Endothelial cell of umbilical vein (primary cell): Measurements from ENCODE around the gene RIMBP2. TPM values are rescaled to one million over a fixed set of nuclear protein-coding genes. Genes with fewer than 3 reads are reported as not detected.

Experiments
- BruUV-seq: library from RNA; stranded (reverse); fragments of 400-500 nt; replicated peaks from 2 replicates; lab custom pipeline; 2021; lab: Mats Ljungman, UMichigan
- CTCF ChIA-PET: fragments of 300-600, 350-600 bp; sonication (Branson Sonifier 250); formaldehyde crosslinking; loops from one replicate; lab custom pipeline; 2021; ENCODE audit warnings: antibody characterized with exemption, inconsistent platforms; lab: Charles Lee
- POLR2A ChIA-PET: fragments of 300-600, 350-600 bp; sonication (Branson Sonifier 250); formaldehyde crosslinking; loops from one replicate; lab custom pipeline; 2021; ENCODE audit warnings: antibody characterized with exemption, inconsistent platforms; lab: Charles Lee
- DNase-seq: peaks from one replicate; pipeline ENCODE4 v3.0.0-alpha.2; 2011; ENCODE audit warnings: low read depth, low spot score
- FAIRE-seq: peaks from 2 replicates; lab custom pipeline; 2011; peaks lifted over from hg19 to GRCh38; lab: Jason Lieb, UNC
- H2AFZ ChIP-seq: 2 replicates; pipeline ENCODE4 v1.6.0; 2012; ENCODE audit warnings: low read depth, low read length, control low read depth, inconsistent platforms
- H3K27ac ChIP-seq: 2 replicates; pipeline ENCODE4 v1.5.1; 2011; ENCODE audit warnings: low read depth, mild to moderate bottlenecking, control low read depth, low read length, moderate library complexity; ENCODE audit not compliant: insufficient read depth
- H3K27me3 ChIP-seq, 2 experiments: 2 replicates each; pipeline versions ENCODE4 v1.6.0 to v1.6.1; 2011; ENCODE audit warnings: low read length in 2 of 2, mixed read lengths in 1 of 2; ENCODE audit not compliant: control insufficient read depth in 2 of 2, insufficient read depth in 2 of 2
- H3K36me3 ChIP-seq, 2 experiments: 2 replicates in 1 of 2; 3 replicates in 1 of 2; pipeline ENCODE4 v1.5.1; 2011; ENCODE audit warnings: low read length in 2 of 2, mild to moderate bottlenecking in 1 of 2, moderate library complexity in 1 of 2; ENCODE audit not compliant: control insufficient read depth in 2 of 2, insufficient read depth in 2 of 2; ENCODE audit errors: extremely low read depth in 1 of 2
- H3K4me1 ChIP-seq: 3 replicates; pipeline ENCODE4 v1.5.1; 2011; ENCODE audit warnings: mild to moderate bottlenecking, low read length; ENCODE audit not compliant: control insufficient read depth, insufficient read depth; ENCODE audit errors: extremely low read depth
- H3K4me2 ChIP-seq: 2 replicates; pipeline ENCODE4 v1.6.1; 2011; ENCODE audit warnings: low read length, control low read depth, mixed read lengths; ENCODE audit not compliant: insufficient read depth
- H3K4me3 ChIP-seq, 3 experiments: fragments of 200-600 bp in 1 of 3; sonication (generic), shearing (Covaris generic) in 1 of 3; replicated peaks in 1 of 3; 2 replicates each; pipeline ENCODE4 v1.5.1; 2011 to 2016; ENCODE audit warnings: control low read depth in 3 of 3, low read length in 3 of 3, mild to moderate bottlenecking in 2 of 3, inconsistent platforms in 1 of 3, low read depth in 1 of 3, moderate library complexity in 1 of 3; ENCODE audit not compliant: insufficient read depth in 1 of 3
- H3K79me2 ChIP-seq: 2 replicates; pipeline ENCODE4 v1.6.0; 2012; ENCODE audit warnings: low read length, inconsistent platforms; ENCODE audit not compliant: control insufficient read depth, insufficient read depth
- H3K9ac ChIP-seq: replicated peaks from 2 replicates; pipeline ENCODE3; 2011; ENCODE audit warnings: low read length, control low read depth; ENCODE audit not compliant: insufficient read depth; ENCODE audit errors: extremely low read depth
- H3K9me1 ChIP-seq: replicated peaks from 3 replicates; pipeline ENCODE4 v1.6.0; 2011; ENCODE audit warnings: mild to moderate bottlenecking, low read length; ENCODE audit not compliant: control insufficient read depth, insufficient read depth; ENCODE audit errors: extremely low read depth
- H3K9me3 ChIP-seq: replicated peaks from 2 replicates; pipeline ENCODE4 v1.5.1; 2012; ENCODE audit warnings: low read length, inconsistent platforms; ENCODE audit not compliant: control insufficient read depth, insufficient read depth
- H4K20me1 ChIP-seq: replicated peaks from 2 replicates; pipeline ENCODE3; 2011; ENCODE audit warnings: mild to moderate bottlenecking, low read length; ENCODE audit not compliant: control insufficient read depth, insufficient read depth; ENCODE audit errors: extremely low read depth
- EZH2 ChIP-seq: IDR thresholded peaks from 2 replicates; pipeline ENCODE4 v1.6.1; 2012; ENCODE audit warnings: borderline replicate concordance, low read depth, mild to moderate bottlenecking, moderate library complexity, low read length, inconsistent platforms; ENCODE audit not compliant: severe bottlenecking
- FOS ChIP-seq: IDR thresholded peaks from 2 replicates; pipeline ENCODE4 v1.6.1; 2011; ENCODE audit warnings: mild to moderate bottlenecking, low read length, moderate library complexity, borderline replicate concordance; ENCODE audit not compliant: insufficient read depth
- GATA2 ChIP-seq: IDR thresholded peaks from 2 replicates; pipeline ENCODE4 v1.7.0; 2011; ENCODE audit warnings: low read depth, mild to moderate bottlenecking, moderate library complexity, mixed read lengths, low read length; ENCODE audit not compliant: insufficient read length, insufficient read depth
- JUN ChIP-seq: IDR thresholded peaks from 2 replicates; pipeline ENCODE4 v1.6.1; 2011; ENCODE audit warnings: borderline replicate concordance, low read depth; ENCODE audit not compliant: insufficient read length, insufficient read depth
- MAX ChIP-seq: IDR thresholded peaks from 2 replicates; pipeline ENCODE4 v1.6.1; 2011; ENCODE audit not compliant: insufficient read depth, insufficient read length
- MYC ChIP-seq: IDR thresholded peaks from one replicate; pipeline ENCODE4 v1.6.1; 2011; ENCODE audit warnings: mild to moderate bottlenecking, low read depth, low read length
- POLR2A ChIP-seq: IDR thresholded peaks from 2 replicates; pipeline ENCODE4 v1.6.1; 2012; ENCODE audit warnings: low read depth, mild to moderate bottlenecking, control low read depth, low read length
- POLR2AphosphoS5 ChIP-seq: IDR thresholded peaks from 2 replicates; pipeline ENCODE4 v1.6.1; 2012; ENCODE audit warnings: low read depth, mild to moderate bottlenecking, control low read depth, low read length, moderate library complexity; ENCODE audit not compliant: insufficient read depth
- dilution Hi-C: fragments of 300-500 bp; cut with MboI; formaldehyde crosslinking; loops from one replicate; pipeline ENCODE4 v1.15.0; 2019; ENCODE audit warnings: low sequenced_read_pairs; ENCODE audit not compliant: extremely low pct_ligation_motif_present
- intact Hi-C: fragments of 100-400 bp; cut with micrococcal nuclease; formaldehyde crosslinking; loops from one replicate; pipeline ENCODE4 v1.10.0; 2022
- polyA plus RNA-seq, 4 experiments: library from polyadenylated mRNA; depleted of rRNA in 3 of 4; stranded (reverse) in 3 of 4; unstranded in 1 of 4; fragments of >200 nt; gene quantifications; 2 replicates each; pipeline versions ENCODE4 v1.2.1 to v1.2.3, GENCODE V29; 2011 to 2012; ENCODE audit warnings: missing spikeins in 1 of 4
- total RNA-seq: library from RNA; stranded (reverse); gene quantifications from 2 replicates; pipeline ENCODE4 v1.2.3, GENCODE V29; 2021
- TF ChIP-seq, protein P1 (sequence below), 2 donors: IDR thresholded peaks; 1 replicate in 1 of 2; 2 replicates in 1 of 2; pipeline ENCODE4 v1.5.1; 2011; ENCODE audit warnings: low read length in 2 of 2, mild to moderate bottlenecking in 2 of 2, moderate library complexity in 2 of 2, control low read depth in 1 of 2, inconsistent platforms in 1 of 2, low read depth in 1 of 2; ENCODE audit not compliant: insufficient read depth in 1 of 2; ENCODE audit errors: extremely low read depth in 1 of 2

The RIMBP2 gene
- total and polyA plus RNA-seq, 2 donors (not counting 3 experiments of a cell fraction or from before 2014, with no cell fraction given) = 0.04 TPM; not detected in 1

GRCh38 chr12:130745921-130746320 lies 29.8 kb upstream of the RIMBP2 start:
- intact Hi-C loops (no loop called here), dilution Hi-C loops (no loop called here)
- H3K27me3 ChIP-seq = no peaks in the 10 kb centered on the region
- H3K9me3 ChIP-seq = no peaks in the 10 kb centered on the region
- no peak overlapping the region for H3K27ac ChIP-seq
- no peaks in the 10 kb centered on the region for H3K79me2 ChIP-seq
- no peaks in the 10 kb centered on the region for H3K4me1 ChIP-seq
- no peak overlapping the region for H3K4me2 ChIP-seq
- CTCF ChIA-PET = no interaction called here
- no peak overlapping the region for H3K9ac ChIP-seq
- DNase-seq (no peak), FAIRE-seq (no peak)
- no peaks in the 10 kb centered on the region for H3K36me3 ChIP-seq
- no peak for TF ChIP-seq POLR2AphosphoS5
- TF ChIP-seq, protein P1, sequence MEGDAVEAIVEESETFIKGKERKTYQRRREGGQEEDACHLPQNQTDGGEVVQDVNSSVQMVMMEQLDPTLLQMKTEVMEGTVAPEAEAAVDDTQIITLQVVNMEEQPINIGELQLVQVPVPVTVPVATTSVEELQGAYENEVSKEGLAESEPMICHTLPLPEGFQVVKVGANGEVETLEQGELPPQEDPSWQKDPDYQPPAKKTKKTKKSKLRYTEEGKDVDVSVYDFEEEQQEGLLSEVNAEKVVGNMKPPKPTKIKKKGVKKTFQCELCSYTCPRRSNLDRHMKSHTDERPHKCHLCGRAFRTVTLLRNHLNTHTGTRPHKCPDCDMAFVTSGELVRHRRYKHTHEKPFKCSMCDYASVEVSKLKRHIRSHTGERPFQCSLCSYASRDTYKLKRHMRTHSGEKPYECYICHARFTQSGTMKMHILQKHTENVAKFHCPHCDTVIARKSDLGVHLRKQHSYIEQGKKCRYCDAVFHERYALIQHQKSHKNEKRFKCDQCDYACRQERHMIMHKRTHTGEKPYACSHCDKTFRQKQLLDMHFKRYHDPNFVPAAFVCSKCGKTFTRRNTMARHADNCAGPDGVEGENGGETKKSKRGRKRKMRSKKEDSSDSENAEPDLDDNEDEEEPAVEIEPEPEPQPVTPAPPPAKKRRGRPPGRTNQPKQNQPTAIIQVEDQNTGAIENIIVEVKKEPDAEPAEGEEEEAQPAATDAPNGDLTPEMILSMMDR (IDR thresholded peaks at IDR 0.05; ENCODE audit: extremely low read depth in 1 of 2, insufficient read depth in 1 of 2, low read depth in 1 of 2, low read length in 2 of 2) = no peak
- no peak for TF ChIP-seq MYC
- no peak for TF ChIP-seq EZH2
- no peak for TF ChIP-seq JUN
- TF ChIP-seq GATA2 = no peak
- no peak for TF ChIP-seq POLR2A
- no peak for TF ChIP-seq MAX
- no peak for TF ChIP-seq FOS
- POLR2A ChIA-PET = no interaction called here
- H3K9me1 ChIP-seq = no peaks in the 10 kb centered on the region
- no peak overlapping the region for H2AFZ ChIP-seq
- H4K20me1 ChIP-seq = no peaks in the 10 kb centered on the region
- no peak overlapping the region for H3K4me3 ChIP-seq
- BruUV-seq = no TSS peak
